Uterus (tissue), 4 donors: Measurements from ENCODE around the gene ZFAND3. TPM values are rescaled to one million over a fixed set of nuclear protein-coding genes. Genes with fewer than 3 reads are reported as not detected.

Experiments used
- DNase-seq, 2 donors: peaks; one replicate each; pipeline ENCODE4 v3.0.0-alpha.2; 2019 to 2020
- H3K27ac ChIP-seq, 2 donors: fragments of 200-600 bp; sonication (generic); 1 replicate in 1 of 2; 2 replicates in 1 of 2; pipeline ENCODE4 v1.5.1; 2016 to 2018
- H3K27me3 ChIP-seq, 2 donors: fragments of 200-600 bp; sonication (generic); one replicate each; pipeline ENCODE4 v1.5.1; 2018 to 2019; ENCODE audit warnings: control low read depth in 1 of 2
- H3K36me3 ChIP-seq, 2 donors: fragments of 200-600 bp; sonication (generic); one replicate each; pipeline ENCODE4 v1.5.1; 2019; ENCODE audit warnings: control low read depth in 1 of 2
- H3K4me1 ChIP-seq, 2 donors: fragments of 200-600 bp; sonication (generic); one replicate each; pipeline ENCODE4 v1.5.1; 2018 to 2019; ENCODE audit warnings: control low read depth in 1 of 2
- H3K4me3 ChIP-seq, 2 donors: fragments of 200-600 bp; sonication (generic); 1 replicate in 1 of 2; 2 replicates in 1 of 2; pipeline ENCODE4 v1.5.1; 2018 to 2019; ENCODE audit warnings: mild to moderate bottlenecking in 1 of 2
- H3K9me3 ChIP-seq, 2 donors: fragments of 200-600 bp; sonication (generic); one replicate each; pipeline ENCODE4 v1.5.1; 2019; ENCODE audit warnings: control low read depth in 1 of 2
- POLR2A ChIP-seq, 2 donors: fragments of 450-650 bp; IDR thresholded peaks; one replicate each; pipeline ENCODE4 v1.6.1; 2016; ENCODE audit warnings: antibody characterized with exemption in 2 of 2, mild to moderate bottlenecking in 1 of 2, moderate library complexity in 1 of 2
- intact Hi-C: fragments of 100-400 bp; cut with DNase I; formaldehyde crosslinking; loops from one replicate; pipeline ENCODE4 v1.15.1; 2023; ENCODE audit warnings: low total_unique reads
- total RNA-seq, 4 donors: library from RNA; depleted of rRNA in 3 of 4; stranded (reverse); fragments of >200 nt in 3 of 4; gene quantifications; one replicate each; pipeline versions ENCODE4 v1.1.0 to v1.2.4, GENCODE V29; 2014 to 2023
- TF ChIP-seq, protein P1 (sequence below), 4 experiments: fragments of 200-600 bp in 2 of 4; fragments of 450-650 bp in 2 of 4; sonication (generic) in 2 of 4; IDR thresholded peaks; one replicate each; pipeline ENCODE4 v1.5.1; 2016 to 2019; ENCODE audit warnings: antibody characterized with exemption in 4 of 4, mild to moderate bottlenecking in 2 of 4, moderate library complexity in 1 of 4
- donor health status: DM: yes; HTN: yes; CAD: no.

ZFAND3 gene
- total RNA-seq, 4 donors from 2014 or later = 5.0 to 81.9 (median 54.6) TPM

- Histone ChIP-seq H3K27me3 (no peaks in the 10 kb centered on the region), H3K9me3 (no peaks in the 10 kb centered on the region), H3K27ac (no peak overlapping the region), H3K4me3 (no peak overlapping the region), H3K36me3 (no peaks in the 10 kb centered on the region), H3K4me1 (peaks cover 0 to 7% of the 10 kb centered on the region in 2 donors)
- DNase-seq = no peak
- no peak for TF ChIP-seq POLR2A (IDR thresholded peaks at IDR 0.05)
- TF ChIP-seq, protein P1, sequence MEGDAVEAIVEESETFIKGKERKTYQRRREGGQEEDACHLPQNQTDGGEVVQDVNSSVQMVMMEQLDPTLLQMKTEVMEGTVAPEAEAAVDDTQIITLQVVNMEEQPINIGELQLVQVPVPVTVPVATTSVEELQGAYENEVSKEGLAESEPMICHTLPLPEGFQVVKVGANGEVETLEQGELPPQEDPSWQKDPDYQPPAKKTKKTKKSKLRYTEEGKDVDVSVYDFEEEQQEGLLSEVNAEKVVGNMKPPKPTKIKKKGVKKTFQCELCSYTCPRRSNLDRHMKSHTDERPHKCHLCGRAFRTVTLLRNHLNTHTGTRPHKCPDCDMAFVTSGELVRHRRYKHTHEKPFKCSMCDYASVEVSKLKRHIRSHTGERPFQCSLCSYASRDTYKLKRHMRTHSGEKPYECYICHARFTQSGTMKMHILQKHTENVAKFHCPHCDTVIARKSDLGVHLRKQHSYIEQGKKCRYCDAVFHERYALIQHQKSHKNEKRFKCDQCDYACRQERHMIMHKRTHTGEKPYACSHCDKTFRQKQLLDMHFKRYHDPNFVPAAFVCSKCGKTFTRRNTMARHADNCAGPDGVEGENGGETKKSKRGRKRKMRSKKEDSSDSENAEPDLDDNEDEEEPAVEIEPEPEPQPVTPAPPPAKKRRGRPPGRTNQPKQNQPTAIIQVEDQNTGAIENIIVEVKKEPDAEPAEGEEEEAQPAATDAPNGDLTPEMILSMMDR (IDR thresholded peaks at IDR 0.05) = no peak
- intact Hi-C loops = no loop called here
These were observed 272.1 kb downstream of the ZFAND3 start for GRCh38 chr6:38091613-38092012.

GRCh38 chr6:38092465-38092864, 272.9 kb downstream of the ZFAND3 start:
- no peaks in the 10 kb centered on the region for H3K9me3 ChIP-seq
- no peak overlapping the region for H3K27ac ChIP-seq
- H3K36me3 ChIP-seq = no peaks in the 10 kb centered on the region
- H3K4me3 ChIP-seq = no peak overlapping the region
- no peak for TF ChIP-seq POLR2A (IDR thresholded peaks at IDR 0.05)
- TF ChIP-seq, protein P1 (IDR thresholded peaks at IDR 0.05) = no peak
- peaks cover 0 to 7% of the 10 kb centered on the region in 2 donors for H3K4me1 ChIP-seq
- intact Hi-C loops = no loop called here
- DNase-seq = no peak
- H3K27me3 ChIP-seq = no peaks in the 10 kb centered on the region

DNA sequence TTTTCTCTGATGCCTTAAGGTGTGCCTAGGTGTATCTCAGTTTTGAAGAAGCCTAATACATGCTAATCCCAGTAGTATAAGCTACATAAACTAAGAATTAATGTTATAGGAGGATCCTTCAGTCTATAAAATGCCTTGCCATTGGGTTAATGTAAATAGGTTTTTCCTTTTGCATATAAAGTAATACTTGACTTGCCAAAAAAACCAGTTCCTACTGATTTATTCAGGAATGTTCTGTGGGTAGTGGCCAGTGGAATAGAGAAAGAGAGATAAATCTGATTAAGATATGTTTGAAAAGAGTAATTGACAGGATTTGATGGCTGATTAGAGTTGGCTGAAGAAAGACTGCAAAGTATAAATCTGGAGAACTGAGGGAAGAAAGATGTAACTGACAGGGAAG, 273.4 kb downstream of the ZFAND3 start:
- TF ChIP-seq, protein P1 (IDR thresholded peaks at IDR 0.05) = no peak
- TF ChIP-seq POLR2A (IDR thresholded peaks at IDR 0.05) = no peak
- Histone ChIP-seq H3K9me3 (no peaks in the 10 kb centered on the region), H3K4me1 (peaks cover 0 to 7% of the 10 kb centered on the region in 2 donors), H3K4me3 (no peak overlapping the region), H3K27me3 (no peaks in the 10 kb centered on the region), H3K36me3 (no peaks in the 10 kb centered on the region), H3K27ac (no peak overlapping the region)
- DNase-seq = no peak
- intact Hi-C loops = no loop called here

- Histone ChIP-seq H3K36me3 (no peaks in the 10 kb centered on the region), H3K27ac (no peak overlapping the region), H3K27me3 (no peaks in the 10 kb centered on the region), H3K4me3 (no peak overlapping the region), H3K4me1 (peaks cover 0 to 7% of the 10 kb centered on the region in 2 donors), H3K9me3 (no peaks in the 10 kb centered on the region)
- intact Hi-C loops = no loop called here
- TF ChIP-seq POLR2A (IDR thresholded peaks at IDR 0.05) = no peak
- TF ChIP-seq, protein P1 (IDR thresholded peaks at IDR 0.05) = no peak
- no peak for DNase-seq
These were observed 275.5 kb downstream of the ZFAND3 start for GRCh38 chr6:38095054-38095453.

GRCh38 chr6:38099221-38099620, 279.7 kb downstream of the ZFAND3 start:
- intact Hi-C loops = no loop called here
- Histone ChIP-seq H3K9me3 (no peaks in the 10 kb centered on the region), H3K4me1 (no peaks in the 10 kb centered on the region), H3K27ac (no peak overlapping the region), H3K4me3 (no peak overlapping the region), H3K27me3 (no peaks in the 10 kb centered on the region), H3K36me3 (no peaks in the 10 kb centered on the region)
- no peak for DNase-seq
- no peak for TF ChIP-seq POLR2A (IDR thresholded peaks at IDR 0.05)
- TF ChIP-seq, protein P1 (IDR thresholded peaks at IDR 0.05) = no peak
